Adrenal gland (tissue), 5 donors: Measurements from ENCODE around the gene DNAH9.

Experiments
- POLR2A ChIP-seq, 2 donors: fragments of 450-650 bp; IDR thresholded peaks; one replicate each; pipeline ENCODE4 v1.6.1; 2017; ENCODE audit warnings: antibody characterized with exemption in 2 of 2, mild to moderate bottlenecking in 2 of 2, moderate library complexity in 1 of 2
- TF ChIP-seq, protein P1 (sequence below), 6 experiments: fragments of 450-650 bp in 4 of 6; fragments of 200-600 bp in 2 of 6; sonication (generic) in 1 of 6; IDR thresholded peaks; 1 replicate in 5 of 6; 2 replicates in 1 of 6; pipeline versions ENCODE4 v1.5.1 to v1.8.0; 2016 to 2021; ENCODE audit warnings: antibody characterized with exemption in 6 of 6, mild to moderate bottlenecking in 2 of 6, moderate library complexity in 1 of 6
- donor health status: DM: no; HTN: no; CAD: no.

DNA sequence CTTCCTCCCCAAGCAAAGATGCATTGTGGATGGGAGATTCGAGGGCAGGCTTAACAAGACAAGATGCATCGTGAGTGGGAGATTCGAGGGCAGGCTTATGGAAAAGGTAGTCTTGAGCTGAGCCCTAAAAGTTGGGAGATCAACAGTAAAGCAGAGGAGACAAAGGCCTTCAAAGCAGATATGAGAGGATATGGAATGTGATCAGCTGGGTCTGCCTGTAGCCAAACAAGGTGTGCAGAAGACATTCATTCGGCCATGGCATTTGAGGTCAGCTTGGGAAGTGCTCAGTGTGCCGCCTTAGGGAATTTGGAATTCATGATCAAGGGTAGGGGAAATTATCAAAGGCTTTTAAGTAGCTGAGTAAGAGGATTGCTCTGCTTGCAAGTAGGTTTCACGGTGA lies 39.5 kb downstream of the DNAH9 start:
- TF ChIP-seq, protein P1, sequence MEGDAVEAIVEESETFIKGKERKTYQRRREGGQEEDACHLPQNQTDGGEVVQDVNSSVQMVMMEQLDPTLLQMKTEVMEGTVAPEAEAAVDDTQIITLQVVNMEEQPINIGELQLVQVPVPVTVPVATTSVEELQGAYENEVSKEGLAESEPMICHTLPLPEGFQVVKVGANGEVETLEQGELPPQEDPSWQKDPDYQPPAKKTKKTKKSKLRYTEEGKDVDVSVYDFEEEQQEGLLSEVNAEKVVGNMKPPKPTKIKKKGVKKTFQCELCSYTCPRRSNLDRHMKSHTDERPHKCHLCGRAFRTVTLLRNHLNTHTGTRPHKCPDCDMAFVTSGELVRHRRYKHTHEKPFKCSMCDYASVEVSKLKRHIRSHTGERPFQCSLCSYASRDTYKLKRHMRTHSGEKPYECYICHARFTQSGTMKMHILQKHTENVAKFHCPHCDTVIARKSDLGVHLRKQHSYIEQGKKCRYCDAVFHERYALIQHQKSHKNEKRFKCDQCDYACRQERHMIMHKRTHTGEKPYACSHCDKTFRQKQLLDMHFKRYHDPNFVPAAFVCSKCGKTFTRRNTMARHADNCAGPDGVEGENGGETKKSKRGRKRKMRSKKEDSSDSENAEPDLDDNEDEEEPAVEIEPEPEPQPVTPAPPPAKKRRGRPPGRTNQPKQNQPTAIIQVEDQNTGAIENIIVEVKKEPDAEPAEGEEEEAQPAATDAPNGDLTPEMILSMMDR (IDR thresholded peaks at IDR 0.05): no peak
- no peak for TF ChIP-seq POLR2A (IDR thresholded peaks at IDR 0.05)
